ENCODE data around the gene MISP3. TPM values are rescaled to one million over a fixed set of nuclear protein-coding genes. Genes with fewer than 3 reads are reported as not detected.
"Not testable (repeated sequence)": the region's sequence is repeated elsewhere in the genome, so short reads cannot be mapped to it uniquely, and the experiment has no call there.

MISP3 gene
- 0.13 TPM in 2 replicates for total RNA-seq

DNA sequence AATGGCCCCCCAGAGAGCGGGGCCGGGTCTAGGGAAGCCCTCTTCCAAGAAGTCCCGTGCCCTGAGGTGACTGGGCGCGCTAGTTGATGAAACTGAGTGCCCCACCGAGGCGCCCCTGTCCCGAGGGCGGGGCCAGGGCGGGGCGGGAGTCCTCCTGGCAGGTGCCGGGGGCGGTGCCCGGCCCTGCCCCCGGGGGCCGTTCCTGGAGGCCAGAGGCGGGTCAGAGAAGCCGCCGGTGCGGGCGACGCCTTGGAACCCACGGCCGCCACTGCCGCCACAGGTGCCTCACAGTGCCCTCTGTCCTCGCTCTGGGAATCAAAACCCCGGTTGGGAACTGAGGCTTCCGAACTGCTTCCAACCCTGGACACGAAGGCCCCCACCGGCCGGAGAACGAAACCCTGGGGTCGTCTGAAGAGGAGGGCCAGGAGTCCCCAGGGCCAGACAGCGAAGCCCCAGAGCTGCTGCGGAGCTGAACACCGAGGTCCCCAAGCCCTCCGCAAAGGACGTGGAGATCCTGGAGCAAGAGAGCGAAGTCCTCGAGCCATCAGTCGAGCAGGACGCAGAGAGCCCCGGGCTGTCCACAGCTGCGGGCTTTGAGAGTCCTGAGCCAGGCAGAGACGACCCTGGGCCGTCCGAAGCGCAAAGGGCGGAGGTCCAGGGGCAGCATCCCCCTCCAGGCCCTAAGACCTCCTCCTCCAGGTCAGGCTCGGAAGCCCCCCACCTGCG, at the start of gene MISP3:
MISP3 (plus strand) TSS at position 252 of the 726 bp plus-strand sequence. CDS start 524 bp downstream, outside the sequence.
- DNase-seq (ENCODE audit: low read depth in 2 of 2) = peak in 1 of 2 donors; percentile 42

- DNase-seq (ENCODE audit: low read depth in 2 of 2) = peak; percentile 79 to 86
These were observed 49.0 kb upstream of the MISP3 start for GRCh38 chr19:14023404-14024235.

DNA sequence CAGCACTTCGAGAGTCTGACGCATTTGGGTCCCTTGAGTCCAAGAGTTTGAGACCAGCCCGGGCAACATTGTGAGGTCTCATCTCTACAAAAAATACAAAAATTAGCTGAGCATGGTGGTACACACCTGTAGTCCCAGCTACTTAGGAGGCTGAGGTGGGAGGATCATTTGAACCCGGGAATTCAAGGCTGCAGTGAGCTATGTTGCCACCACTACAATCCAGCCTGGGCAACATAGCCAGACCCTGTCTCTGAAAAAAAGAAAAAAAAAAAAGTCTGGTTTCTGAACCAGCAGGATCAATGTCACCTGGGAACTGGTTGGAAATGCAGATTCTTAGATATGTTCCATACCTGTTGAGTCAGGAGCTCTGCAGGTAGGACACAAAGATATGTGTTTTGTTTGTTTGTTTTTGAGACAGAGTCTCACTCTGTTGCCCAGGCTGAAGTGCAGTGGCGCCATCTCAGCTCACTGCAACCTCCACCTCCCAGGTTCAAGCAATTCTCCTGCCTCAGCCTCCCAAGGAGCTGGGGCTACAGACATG, 45.9 kb upstream of the MISP3 start:
- DNase-seq (ENCODE audit: low read depth in 2 of 2) = not testable (repeated sequence)

DNA sequence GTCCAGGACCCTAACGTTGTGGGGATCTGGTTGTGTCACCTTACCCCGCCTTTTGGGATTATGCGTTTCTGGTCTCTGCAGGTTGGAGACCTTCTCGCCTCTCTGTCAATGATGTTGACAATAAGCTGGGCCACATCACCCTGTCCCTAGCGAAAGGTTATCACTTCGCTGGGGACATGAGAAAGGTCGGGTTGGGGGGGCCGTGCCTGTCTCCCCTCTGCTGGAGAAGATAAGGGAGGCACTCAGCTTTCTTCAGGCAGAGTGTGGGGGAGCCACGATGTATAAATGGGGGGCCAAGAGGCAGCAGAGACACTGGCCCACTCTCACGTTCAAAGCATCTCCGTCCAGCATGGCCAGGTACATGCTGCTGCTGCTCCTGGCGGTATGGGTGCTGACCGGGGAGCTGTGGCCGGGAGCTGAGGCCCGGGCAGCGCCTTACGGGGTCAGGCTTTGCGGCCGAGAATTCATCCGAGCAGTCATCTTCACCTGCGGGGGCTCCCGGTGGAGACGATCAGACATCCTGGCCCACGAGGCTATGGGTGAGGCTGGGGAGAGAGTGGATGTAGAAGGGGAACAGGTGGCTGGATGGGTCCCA, 44.6 kb upstream of the MISP3 start, which contains the start of gene RLN3:
RLN3 (plus strand) TSS at position 293 of the 595 bp plus-strand sequence; CDS start at position 350, 57 bp downstream.
- no peak for DNase-seq (ENCODE audit: low read depth in 2 of 2)

DNA sequence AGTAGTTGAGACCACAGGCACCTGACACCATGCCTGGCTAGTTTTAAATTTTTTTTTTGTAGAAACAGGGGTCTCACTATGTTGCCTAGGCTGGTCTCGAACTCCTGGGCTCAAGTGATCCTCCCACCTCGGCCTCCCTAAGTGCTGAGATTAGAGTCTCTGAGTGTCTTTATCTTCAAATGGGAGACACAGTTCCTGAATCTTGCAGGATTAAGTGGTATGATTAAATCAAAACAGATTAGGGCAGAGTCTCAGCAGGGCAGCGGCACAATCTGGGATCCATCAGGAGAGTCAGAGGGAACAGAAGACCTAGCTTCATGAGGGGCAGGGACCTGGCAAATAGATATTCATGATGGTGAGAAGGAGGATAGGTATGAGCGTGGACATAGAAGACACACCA, 43.7 kb upstream of the MISP3 start:
- no peak for DNase-seq (ENCODE audit: low read depth in 2 of 2)

DNA sequence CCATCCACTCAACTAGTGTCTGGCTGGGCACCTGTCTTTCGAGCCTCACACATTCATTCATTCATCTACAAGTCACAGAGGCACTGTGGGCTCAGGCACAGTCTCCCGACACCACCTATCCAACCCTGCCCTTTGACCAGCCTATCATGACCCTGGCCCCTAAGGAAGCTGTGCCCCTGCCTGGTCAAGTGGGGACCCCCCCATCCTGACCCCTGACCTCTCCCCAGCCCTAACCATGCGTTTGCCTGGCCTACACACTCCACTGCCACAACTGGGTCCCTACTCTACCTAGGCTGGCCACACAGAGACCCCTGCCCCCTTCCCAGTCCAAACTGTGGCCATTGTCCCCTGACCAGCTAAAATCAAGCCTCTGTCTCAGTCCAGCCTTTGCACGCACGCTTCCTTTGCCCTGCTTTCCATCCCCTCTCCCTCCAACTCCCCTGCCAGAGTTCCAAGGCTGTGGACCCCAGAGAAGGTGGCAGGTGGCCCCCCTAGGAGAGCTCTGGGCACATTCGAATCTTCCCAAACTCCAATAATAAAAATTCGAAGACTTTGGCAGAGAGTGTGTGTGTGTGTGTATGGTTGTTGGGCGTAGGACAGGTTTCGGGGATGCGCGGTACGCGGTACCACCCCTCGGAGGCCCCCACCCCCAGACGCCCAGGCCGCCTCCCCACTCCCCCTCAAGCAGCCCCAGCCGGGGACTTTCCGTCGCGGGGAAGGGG, 41.4 kb upstream of the MISP3 start:
- DNase-seq (ENCODE audit: low read depth in 2 of 2) = no peak

- peak in 1 of 2 donors; percentile 41 for DNase-seq (ENCODE audit: low read depth in 2 of 2)
These were observed 40.7 kb upstream of the MISP3 start, which contains the start of gene IL27RA for GRCh38 chr19:14031719-14032480. Gene IL27RA, plus strand, starts transcription at chr19:14031762. Its CDS starts 111 bp downstream, at chr19:14031873.

GRCh38 chr19:14033946-14034345, 38.6 kb upstream of the MISP3 start:
- DNase-seq (ENCODE audit: low read depth in 2 of 2) = no peak

DNA sequence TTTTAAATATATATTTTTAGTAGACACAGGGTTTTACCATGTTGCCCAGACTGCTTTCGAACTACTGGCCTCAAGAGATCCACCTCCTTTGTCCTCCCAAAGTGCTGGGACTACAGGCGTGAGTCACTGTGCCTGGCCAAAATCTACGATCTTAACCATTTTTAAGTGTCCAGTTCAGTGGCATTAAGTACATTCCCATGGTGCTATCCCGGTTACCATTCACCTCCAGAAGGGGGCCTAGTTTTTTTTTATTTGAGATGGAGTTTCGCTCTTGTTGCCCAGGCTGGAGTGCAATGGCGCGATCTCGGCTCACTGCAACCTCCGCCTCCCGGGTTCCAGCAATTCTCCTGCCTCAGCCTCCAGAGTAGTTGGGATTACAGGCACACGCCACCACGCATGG, 37.4 kb upstream of the MISP3 start:
- not testable (repeated sequence) for DNase-seq (ENCODE audit: low read depth in 2 of 2)

DNA sequence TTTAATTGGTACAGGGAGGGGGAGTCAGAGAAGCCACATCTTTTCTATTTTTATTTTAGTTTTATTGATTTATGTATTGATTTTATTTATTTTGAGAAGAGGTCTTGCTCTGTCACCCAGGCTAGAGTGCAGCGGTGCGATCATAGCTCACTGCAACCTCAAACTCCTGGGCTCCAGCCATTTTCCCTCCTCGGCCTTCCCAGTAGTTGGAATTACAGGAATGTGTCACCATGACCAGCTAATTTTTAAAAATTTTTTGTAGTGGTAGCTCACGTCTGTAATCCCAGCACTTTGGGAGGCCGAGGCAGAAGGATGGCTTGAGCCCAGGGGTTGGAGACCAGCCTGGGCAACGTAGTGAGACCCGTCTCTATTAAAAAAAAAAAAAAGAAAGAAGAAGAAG, 36.9 kb upstream of the MISP3 start:
- no peak for DNase-seq (ENCODE audit: low read depth in 2 of 2)

- DNase-seq (ENCODE audit: low read depth in 2 of 2) = no peak
These were observed 33.4 kb upstream of the MISP3 start for GRCh38 chr19:14039181-14039580.

GRCh38 chr19:14042659-14043608, 29.7 kb upstream of the MISP3 start:
- DNase-seq (ENCODE audit: low read depth in 2 of 2) = peak; percentile 55 to 79

DNA sequence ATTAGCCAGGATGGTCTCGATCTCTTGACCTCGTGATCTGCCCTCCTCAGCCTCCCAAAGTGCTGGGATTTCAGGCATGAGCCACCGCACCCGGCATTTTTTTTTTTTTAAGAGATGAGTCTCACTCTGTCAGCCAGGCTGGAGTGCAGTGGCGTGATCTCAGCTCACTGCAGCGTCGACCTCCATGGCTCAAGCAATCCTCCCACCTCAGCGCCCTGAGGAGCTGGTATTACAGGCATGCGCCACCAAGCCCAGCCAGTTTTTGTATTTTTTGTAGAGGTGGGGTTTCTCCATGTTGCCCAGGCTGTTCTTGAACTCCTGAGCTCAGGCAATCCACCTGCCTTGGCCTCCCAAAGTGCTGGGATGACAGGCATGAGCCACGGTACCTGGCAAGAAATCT, 24.7 kb upstream of the MISP3 start:
- not testable (repeated sequence) for DNase-seq (ENCODE audit: low read depth in 2 of 2)

DNA sequence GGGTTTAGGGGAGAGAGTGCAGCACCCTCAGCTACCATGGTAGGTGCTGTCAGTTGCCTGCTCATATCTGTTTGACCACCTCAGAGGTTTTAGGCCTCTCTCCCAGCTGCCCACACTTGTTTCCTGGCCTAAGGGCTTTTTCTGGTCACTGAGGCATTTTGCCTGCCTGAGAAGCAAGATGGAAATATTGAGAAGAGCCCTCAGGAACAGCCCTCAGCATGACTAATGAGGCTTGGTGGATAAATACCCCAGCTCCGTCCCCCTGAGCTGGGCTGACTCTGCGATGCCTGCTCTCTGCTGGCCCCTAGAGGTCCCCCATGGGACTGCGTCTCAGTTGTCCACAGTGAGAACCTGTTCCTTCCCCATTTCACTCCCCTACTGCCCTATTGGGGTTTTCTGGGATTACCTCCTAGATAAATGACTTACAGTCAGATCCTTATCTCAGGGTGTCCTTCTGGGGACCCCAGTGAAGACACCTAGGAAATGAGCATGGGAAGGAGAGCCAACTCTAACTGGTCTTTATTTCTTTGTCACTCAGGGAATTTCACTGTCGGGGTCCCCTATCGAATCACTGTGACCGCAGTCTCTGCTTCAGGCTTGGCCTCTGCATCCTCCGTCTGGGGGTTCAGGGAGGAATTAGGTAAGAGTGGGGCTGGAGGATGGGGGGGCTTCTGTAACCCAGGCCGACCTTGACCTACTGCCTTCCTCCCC, 24.0 kb upstream of the MISP3 start:
- DNase-seq (ENCODE audit: low read depth in 2 of 2) = peak in 1 of 2 donors; percentile 39

DNA sequence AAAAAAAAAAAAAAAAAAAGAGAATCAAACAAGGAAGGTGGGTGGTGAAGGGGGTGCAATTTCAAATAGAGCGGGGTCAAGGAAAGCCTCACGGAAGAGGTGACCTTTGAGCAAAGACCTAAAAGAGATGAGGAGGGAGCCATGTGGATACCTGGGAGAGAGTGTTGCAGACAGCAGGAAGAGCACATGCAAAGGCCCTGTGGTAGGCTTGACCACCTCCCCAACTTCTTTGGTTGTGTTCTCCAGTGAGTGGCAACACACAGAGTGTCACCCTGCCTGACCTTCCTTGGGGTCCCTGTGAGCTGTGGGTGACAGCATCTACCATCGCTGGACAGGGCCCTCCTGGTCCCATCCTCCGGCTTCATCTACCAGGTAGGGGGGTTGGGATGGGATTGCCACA, 22.1 kb upstream of the MISP3 start:
- DNase-seq (ENCODE audit: low read depth in 2 of 2) = no peak

- DNase-seq (ENCODE audit: low read depth in 2 of 2) = not testable (repeated sequence)
These were observed 21.6 kb upstream of the MISP3 start for GRCh38 chr19:14050961-14051360.

GRCh38 chr19:14051980-14052379, 20.6 kb upstream of the MISP3 start:
- no peak for DNase-seq (ENCODE audit: low read depth in 2 of 2)

DNA sequence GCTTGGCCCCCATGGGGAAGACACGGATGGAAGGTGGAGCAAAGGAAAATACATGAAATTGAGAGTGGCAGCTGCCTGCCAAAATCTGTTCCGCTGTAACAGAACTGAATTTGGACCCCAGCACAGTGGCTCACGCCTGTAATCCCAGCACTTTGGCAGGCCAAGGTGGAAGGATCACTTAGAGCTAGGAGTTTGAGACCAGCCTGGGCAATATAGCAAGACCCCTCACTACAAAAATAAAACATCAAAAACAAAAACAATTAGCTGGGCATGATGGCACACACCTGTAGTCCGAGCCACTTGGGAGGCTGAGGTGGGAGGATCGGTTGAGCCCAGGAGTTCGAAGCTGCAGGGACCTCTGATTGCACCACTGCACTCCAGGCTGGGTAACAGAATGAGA, 20.1 kb upstream of the MISP3 start:
- DNase-seq (ENCODE audit: low read depth in 2 of 2) = no peak
